Measurements from ENCODE around the gene GMDS. TPM values are rescaled to one million over a fixed set of nuclear protein-coding genes. Genes with fewer than 3 reads are reported as not detected.

GMDS gene
- total and polyA plus RNA-seq, 11 donors, result 4.5 to 10.7 (median 7.0) TPM

DNA sequence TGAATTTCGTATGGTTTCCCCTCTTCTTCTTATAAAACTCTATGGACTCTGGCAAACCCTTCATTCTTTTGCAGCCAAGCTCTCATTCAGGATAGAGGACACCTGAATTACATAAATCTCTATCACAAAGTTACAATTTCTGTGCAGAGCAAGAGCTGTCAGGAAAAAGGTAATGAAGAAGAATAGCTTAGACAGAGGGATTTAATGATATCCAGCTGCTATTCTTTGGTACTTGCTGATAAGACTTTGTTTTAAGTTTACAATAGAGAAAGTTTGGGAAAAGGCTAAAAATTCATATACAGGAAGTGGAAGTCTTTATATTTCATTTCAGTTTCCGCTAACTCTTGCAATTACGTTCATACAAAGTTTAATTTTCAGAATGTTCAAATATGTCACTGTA lies 408.7 kb downstream of the GMDS start:
- intact Hi-C loops (cut with DNase I), result loop anchor here in 2 of 10 donors (10.0 kb wide), 2 partner anchors 198 to 222 kb away; no protein-coding TSS in a partner anchor
- no peak for TF ChIP-seq CTCF (IDR thresholded peaks at IDR 0.05)
- TF ChIP-seq POLR2A (IDR thresholded peaks at IDR 0.05), result no peak
- H3K4me3 ChIP-seq, result no peak overlapping the region
- 89 to 93% (median 92%) methylated on average over 3 of the region's 3 CpGs for WGBS, 4 donors
- H3K4me1 ChIP-seq, result peaks cover 0 to 29% (median 0%) of the 10 kb centered on the region in 12 donors
- no peaks in the 10 kb centered on the region for H3K27me3 ChIP-seq
- H3K9me3 ChIP-seq, result no peaks in the 10 kb centered on the region
- ATAC-seq (no peak), DNase-seq (no peak)
- H3K27ac ChIP-seq, result no peak overlapping the region
- H3K36me3 ChIP-seq, result no peaks in the 10 kb centered on the region

- Histone ChIP-seq H3K9me3 (no peaks in the 10 kb centered on the region), H3K27ac (no peak overlapping the region), H3K27me3 (no peaks in the 10 kb centered on the region), H3K4me3 (no peak overlapping the region), H3K36me3 (no peaks in the 10 kb centered on the region), H3K4me1 (peaks cover 0 to 26% (median 0%) of the 10 kb centered on the region in 12 donors)
- no peak for TF ChIP-seq POLR2A (IDR thresholded peaks at IDR 0.05)
- TF ChIP-seq CTCF (IDR thresholded peaks at IDR 0.05), result no peak
- ATAC-seq (no peak), DNase-seq (no peak)
- WGBS, 4 donors, result 90 to 95% (median 92%) methylated on average over 10 of the region's 10 CpGs
- intact Hi-C loops (cut with DNase I), result loop anchor here in 2 of 10 donors (10.0 kb wide), 2 partner anchors 200 to 220 kb away; no protein-coding TSS in a partner anchor
Measured at GRCh38 chr6:1834646-1835516, 410.5 kb downstream of the GMDS start.

GRCh38 chr6:1834207-1834606 lies 411.2 kb downstream of the GMDS start:
- ATAC-seq (no peak), DNase-seq (no peak)
- WGBS, 4 donors, result 78 to 87% (median 85%) methylated on average over 2 of the region's 2 CpGs
- no peak for TF ChIP-seq POLR2A (IDR thresholded peaks at IDR 0.05)
- TF ChIP-seq CTCF (IDR thresholded peaks at IDR 0.05), result no peak
- no peak overlapping the region for H3K4me3 ChIP-seq
- peaks cover 0 to 6% (median 0%) of the 10 kb centered on the region in 12 donors for H3K9me3 ChIP-seq
- H3K27ac ChIP-seq, result no peak overlapping the region
- no peaks in the 10 kb centered on the region for H3K36me3 ChIP-seq
- H3K4me1 ChIP-seq, result peaks cover 0 to 26% (median 0%) of the 10 kb centered on the region in 12 donors
- no peaks in the 10 kb centered on the region for H3K27me3 ChIP-seq
- intact Hi-C loops (cut with DNase I), result loop anchor here in 2 of 10 donors (10.0 kb wide), 2 partner anchors 201 to 219 kb away; no protein-coding TSS in a partner anchor

Measured in heart left ventricle (tissue), 16 donors.